Measurements from ENCODE around the gene FAM81A.
"Not testable (repeated sequence)": the region's sequence is repeated elsewhere in the genome, so short reads cannot be mapped to it uniquely, and the experiment has no call there.

DNA sequence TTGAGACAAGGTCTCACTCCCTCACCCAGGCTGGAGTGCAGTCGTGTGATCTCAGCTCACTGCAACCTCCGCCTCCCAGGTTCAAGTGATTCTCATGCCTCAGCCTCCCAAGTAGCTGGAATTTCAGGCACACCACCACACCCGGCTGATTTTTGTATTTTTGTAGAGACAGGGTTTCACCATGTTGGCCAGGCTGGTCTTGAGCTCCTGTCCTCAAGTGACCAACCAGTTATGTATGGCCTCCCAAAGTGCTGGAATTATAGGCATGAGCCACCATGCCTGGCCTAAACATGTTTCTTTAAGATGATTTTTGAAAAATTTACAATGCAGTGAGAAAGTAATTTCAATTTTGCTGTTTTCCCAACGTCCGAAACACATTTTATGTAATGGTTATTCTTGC, 37.2 kb downstream of the FAM81A start:
- not testable (repeated sequence) for TF ChIP-seq POLR2A (IDR thresholded peaks at IDR 0.05); POLR2AphosphoS5 (IDR thresholded peaks at IDR 0.05; ENCODE audit: insufficient read depth in 1 of 2, low read depth in 1 of 2)
- TF ChIP-seq, protein P1, sequence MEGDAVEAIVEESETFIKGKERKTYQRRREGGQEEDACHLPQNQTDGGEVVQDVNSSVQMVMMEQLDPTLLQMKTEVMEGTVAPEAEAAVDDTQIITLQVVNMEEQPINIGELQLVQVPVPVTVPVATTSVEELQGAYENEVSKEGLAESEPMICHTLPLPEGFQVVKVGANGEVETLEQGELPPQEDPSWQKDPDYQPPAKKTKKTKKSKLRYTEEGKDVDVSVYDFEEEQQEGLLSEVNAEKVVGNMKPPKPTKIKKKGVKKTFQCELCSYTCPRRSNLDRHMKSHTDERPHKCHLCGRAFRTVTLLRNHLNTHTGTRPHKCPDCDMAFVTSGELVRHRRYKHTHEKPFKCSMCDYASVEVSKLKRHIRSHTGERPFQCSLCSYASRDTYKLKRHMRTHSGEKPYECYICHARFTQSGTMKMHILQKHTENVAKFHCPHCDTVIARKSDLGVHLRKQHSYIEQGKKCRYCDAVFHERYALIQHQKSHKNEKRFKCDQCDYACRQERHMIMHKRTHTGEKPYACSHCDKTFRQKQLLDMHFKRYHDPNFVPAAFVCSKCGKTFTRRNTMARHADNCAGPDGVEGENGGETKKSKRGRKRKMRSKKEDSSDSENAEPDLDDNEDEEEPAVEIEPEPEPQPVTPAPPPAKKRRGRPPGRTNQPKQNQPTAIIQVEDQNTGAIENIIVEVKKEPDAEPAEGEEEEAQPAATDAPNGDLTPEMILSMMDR (IDR thresholded peaks at IDR 0.05): not testable (repeated sequence)
